Smooth muscle cell of the brain vasculature (primary cell): ENCODE data around the gene TYW3.

Experiments
- DNase-seq: peaks from one replicate; pipeline ENCODE4 v3.0.0-alpha.2; 2012; ENCODE audit warnings: low read depth, low spot score

TYW3 gene

GRCh38 chr1:74790453-74790852 lies 57.5 kb downstream of the TYW3 start:
- no peak for DNase-seq

DNA sequence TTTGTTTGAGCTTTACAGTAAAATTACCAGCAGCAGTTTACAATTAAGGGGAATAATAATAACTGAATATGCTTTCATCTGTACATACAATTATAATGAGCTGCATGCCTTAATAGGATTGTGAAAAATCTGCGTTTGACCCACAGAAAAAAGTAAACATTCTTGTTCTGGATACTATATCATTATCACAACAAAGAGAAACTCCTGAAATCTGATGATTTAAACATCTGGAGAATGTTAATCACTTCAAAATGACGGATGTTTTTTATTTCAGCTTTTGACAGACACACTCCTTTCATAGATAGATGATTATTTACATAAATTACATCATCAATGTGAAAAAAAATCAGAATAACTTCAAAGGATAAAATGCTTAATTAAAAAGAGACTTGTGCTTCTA lies 58.5 kb downstream of the TYW3 start:
- DNase-seq = no peak

- no peak for DNase-seq
Observed at GRCh38 chr1:74799119-74799657, 66.2 kb downstream of the TYW3 start.

GRCh38 chr1:74811436-74812179 lies 78.7 kb downstream of the TYW3 start:
- no peak for DNase-seq

DNA sequence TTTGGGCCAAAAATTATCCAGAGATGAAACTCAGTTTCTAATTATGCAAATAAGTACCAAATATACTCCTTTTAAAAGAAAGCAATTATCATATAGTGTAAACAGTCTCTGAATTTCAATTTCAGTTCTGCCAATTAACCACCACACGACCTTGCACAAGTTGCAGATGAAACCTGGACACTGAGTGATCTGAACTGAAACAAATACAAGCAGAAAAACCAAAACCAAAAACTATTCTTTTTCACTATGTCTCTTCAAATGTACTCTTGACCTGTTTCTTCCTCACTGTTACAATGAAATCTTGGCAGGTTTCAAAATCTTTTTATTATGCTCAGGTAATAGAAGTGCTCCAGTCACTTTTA lies 79.2 kb downstream of the TYW3 start:
- no peak for DNase-seq
